K562 (cell line): ENCODE data around the gene XRCC3. TPM values are rescaled to one million over a fixed set of nuclear protein-coding genes. Genes with fewer than 3 reads are reported as not detected.

Experiments
- ARNT ChIP-seq, 2 experiments: fragments of 450-650 bp; IDR thresholded peaks; 2 replicates each; pipeline ENCODE4 v1.6.1; 2016; ENCODE audit warnings: mild to moderate bottlenecking in 1 of 2
- CGGBP1 ChIP-seq: fragments of 250-450 bp; sonication (Bioruptor Pico); IDR thresholded peaks from 2 replicates; pipeline ENCODE4 v1.9.0; 2021; ENCODE audit warnings: mild to moderate bottlenecking
- CHD4 ChIP-seq: fragments of 200-600 bp; sonication (generic); IDR thresholded peaks from 3 replicates; pipeline ENCODE4 v1.6.1; 2012; ENCODE audit warnings: low read depth, mild to moderate bottlenecking, mixed read lengths, low read length, inconsistent platforms; ENCODE audit not compliant: insufficient read depth, insufficient replicate concordance, poor library complexity, severe bottlenecking
- E2F5 ChIP-seq: sonication (generic); formaldehyde crosslinking; IDR thresholded peaks from 2 replicates; pipeline ENCODE4 v1.8.0; 2022; ENCODE audit warnings: mild to moderate bottlenecking, missing genetic modification reagents
- ELF4 ChIP-seq: fragments of 450-650 bp; formaldehyde crosslinking; IDR thresholded peaks from 2 replicates; pipeline ENCODE4 v1.4.0; 2022; ENCODE audit warnings: missing genetic modification characterization
- ETV1 ChIP-seq: fragments of 450-650 bp; conservative IDR thresholded peaks from 2 replicates; pipeline ENCODE4 v1.6.1; 2016; ENCODE audit warnings: missing genetic modification characterization, control low read depth, low read depth, missing compliant biosample characterization
- GATAD2B ChIP-seq: fragments of 450-650 bp; IDR thresholded peaks from 2 replicates; pipeline ENCODE4 v1.6.1; 2017; ENCODE audit warnings: mild to moderate bottlenecking, borderline replicate concordance
- HDGF ChIP-seq: fragments of 450-650 bp; IDR thresholded peaks from 2 replicates; pipeline ENCODE4 v1.6.1; 2016
- JUN ChIP-seq, 2 experiments: sonication (generic) in 1 of 2; formaldehyde crosslinking in 1 of 2; IDR thresholded peaks; 2 replicates each; pipeline versions ENCODE4 v1.6.1 to v1.8.0; 2012 to 2022; ENCODE audit warnings: borderline replicate concordance in 2 of 2, mild to moderate bottlenecking in 2 of 2, improper control_type of control experiment in 1 of 2, low read depth in 1 of 2, low read length in 1 of 2, missing genetic modification reagents in 1 of 2
- L3MBTL2 ChIP-seq: fragments of 450-650 bp; IDR thresholded peaks from 2 replicates; pipeline ENCODE4 v1.6.1; 2016; ENCODE audit warnings: mild to moderate bottlenecking, moderate library complexity
- MCM3 ChIP-seq: fragments of 450-650 bp; IDR thresholded peaks from 2 replicates; pipeline ENCODE4 v1.6.1; 2016
- NCOA2 ChIP-seq, 2 experiments: fragments of 450-650 bp; IDR thresholded peaks; 2 replicates each; pipeline ENCODE4 v1.6.1; 2018; ENCODE audit warnings: mild to moderate bottlenecking in 2 of 2, moderate library complexity in 1 of 2; ENCODE audit not compliant: partially characterized antibody in 2 of 2
- NFXL1 ChIP-seq: fragments of 450-650 bp; formaldehyde crosslinking; IDR thresholded peaks from 2 replicates; pipeline ENCODE4 v1.4.0; 2021; ENCODE audit warnings: mild to moderate bottlenecking
- NR3C1 ChIP-seq: sonication (generic); formaldehyde crosslinking; IDR thresholded peaks from 2 replicates; pipeline ENCODE4 v1.8.1; 2022; ENCODE audit warnings: missing genetic modification reagents
- NR4A1 ChIP-seq, 2 experiments: fragments of 250-450 bp in 1 of 2; fragments of 450-650 bp in 1 of 2; sonication (Bioruptor Pico) in 1 of 2; IDR thresholded peaks; 2 replicates each; pipeline versions ENCODE4 v1.4.0 to v1.6.1; 2016 to 2020; ENCODE audit warnings: mild to moderate bottlenecking in 2 of 2, missing compliant biosample characterization in 1 of 2, missing genetic modification characterization in 1 of 2, moderate library complexity in 1 of 2
- PHB2 ChIP-seq: fragments of 450-650 bp; IDR thresholded peaks from 2 replicates; pipeline ENCODE4 v1.6.1; 2017; ENCODE audit warnings: low read depth
- POLR3A ChIP-seq: IDR thresholded peaks from 2 replicates; pipeline ENCODE4 v1.6.1; 2011; ENCODE audit warnings: borderline replicate concordance, mild to moderate bottlenecking, moderate library complexity; ENCODE audit not compliant: insufficient read length, insufficient read depth; ENCODE audit errors: extremely low read depth
- RBM22 ChIP-seq: fragments of 200-400 bp; formaldehyde crosslinking; IDR thresholded peaks from 2 replicates; pipeline ENCODE4 v1.6.1; 2018; ENCODE audit warnings: low read length, low read depth; ENCODE audit not compliant: poor library complexity, severe bottlenecking
- RFX5 ChIP-seq: IDR thresholded peaks from 2 replicates; pipeline ENCODE4 v1.6.1; 2011; ENCODE audit warnings: low read depth, mild to moderate bottlenecking, improper control_type of control experiment, low read length
- SMARCA4 ChIP-seq: fragments of 450-650 bp; IDR thresholded peaks from 2 replicates; pipeline ENCODE4 v1.6.1; 2016
- SMARCC2 ChIP-seq: fragments of 450-650 bp; IDR thresholded peaks from 2 replicates; pipeline ENCODE4 v1.6.1; 2017; ENCODE audit warnings: antibody characterized with exemption, moderate library complexity, mild to moderate bottlenecking, low read depth
- SRSF3 ChIP-seq: fragments of 200-400 bp; formaldehyde crosslinking; IDR thresholded peaks from 2 replicates; pipeline ENCODE4 v1.6.1; 2016; ENCODE audit warnings: mild to moderate bottlenecking, low read length, moderate library complexity; ENCODE audit not compliant: insufficient read depth
- ZFP30 ChIP-seq: fragments of 250-450 bp; sonication (Bioruptor Pico); IDR thresholded peaks from 2 replicates; pipeline ENCODE4 v1.8.0; 2022; ENCODE audit warnings: moderate library complexity, mild to moderate bottlenecking, inconsistent platforms, borderline replicate concordance
- ZFX ChIP-seq: sonication (generic); formaldehyde crosslinking; IDR thresholded peaks from 2 replicates; pipeline ENCODE4 v1.8.0; 2022; ENCODE audit warnings: mild to moderate bottlenecking, missing genetic modification reagents, moderate library complexity
- ZNF140 ChIP-seq: fragments of 250-450 bp; sonication (Bioruptor Pico); IDR thresholded peaks from 2 replicates; pipeline ENCODE4 v1.8.0; 2021; ENCODE audit warnings: moderate library complexity, mild to moderate bottlenecking, inconsistent platforms
- ZNF253 ChIP-seq: fragments of 250-450 bp; sonication (Bioruptor Pico); conservative IDR thresholded peaks from 2 replicates; pipeline ENCODE4 v1.6.1; 2021; ENCODE audit warnings: mild to moderate bottlenecking
- ZNF384 ChIP-seq: IDR thresholded peaks from 2 replicates; pipeline ENCODE4 v1.6.1; 2012; ENCODE audit warnings: low read depth, low read length, improper control_type of control experiment
- ZNF766 ChIP-seq: fragments of 200-800 bp; sonication (Bioruptor generic); conservative IDR thresholded peaks from 2 replicates; pipeline ENCODE4 v1.6.1; 2016; ENCODE audit warnings: missing genetic modification characterization, missing compliant biosample characterization
- polyA plus RNA-seq, 8 experiments: library from polyadenylated mRNA; depleted of rRNA in 4 of 8; stranded (reverse) in 5 of 8; unstranded in 3 of 8; fragments of >200 nt; fragmentation: Nextera tagmentation in 2 of 8; fragmentation: Illumina TruSeq in 1 of 8; extraction: Ambion mirVana in 2 of 8; extraction: Trizol in 1 of 8; gene quantifications; 2 replicates each; pipeline versions ENCODE4 v1.2.1 to v1.2.3, GENCODE V29; 2011 to 2014; ENCODE audit warnings: inconsistent platforms in 1 of 8, missing spikeins in 1 of 8
- total RNA-seq, 7 experiments: library from RNA; depleted of rRNA in 6 of 7; stranded (reverse); fragments of >200 nt in 6 of 7; fragmentation: Illumina TruSeq in 2 of 7; extraction: Trizol in 2 of 7; gene quantifications; 2 replicates each; pipeline versions ENCODE4 v1.2.1 to v1.2.3, GENCODE V29; 2011 to 2021; ENCODE audit warnings: low replicate concordance in 1 of 7

The XRCC3 gene
- total and polyA plus RNA-seq, 9 of the 15 experiments (the other 6 are each of a cell fraction or from before 2014, with no cell fraction given): 0.34 to 59.3 (median 30.3) TPM

GRCh38 chr14:103730490-103731035 is 15.3 kb upstream of the XRCC3 start (continued):
- no peak for TF ChIP-seq L3MBTL2
- TF ChIP-seq ZNF766 (CRISPR knock-in tag): no peak
- no peak for TF ChIP-seq JUN (IDR thresholded peaks at IDR 0.05; ENCODE audit: borderline replicate concordance, low read depth, low read length)
- TF ChIP-seq JUN (CRISPR knock-in tag; IDR thresholded peaks at IDR 0.05; ENCODE audit: borderline replicate concordance): no peak
- TF ChIP-seq PHB2: no peak
- no peak for TF ChIP-seq SMARCC2
- TF ChIP-seq RBM22: no peak
- no peak for TF ChIP-seq ZNF253
- no peak for TF ChIP-seq RFX5
- no peak for TF ChIP-seq NR3C1
- no peak for TF ChIP-seq NCOA2 (IDR thresholded peaks at IDR 0.05; ENCODE audit: partially characterized antibody in 2 of 2)
- no peak for TF ChIP-seq POLR3A
- no peak for TF ChIP-seq ELF4 (CRISPR knock-in tag)
- TF ChIP-seq ZNF384: no peak
- TF ChIP-seq ETV1 (tag): no peak
- no peak for TF ChIP-seq ZNF140
- no peak for TF ChIP-seq ARNT (IDR thresholded peaks at IDR 0.05)
- TF ChIP-seq ZFP30 (CRISPR knock-in tag): no peak
- TF ChIP-seq E2F5: no peak
- TF ChIP-seq SRSF3: no peak
- no peak for TF ChIP-seq NR4A1 (CRISPR knock-in tag; IDR thresholded peaks at IDR 0.05)
- no peak for TF ChIP-seq NR4A1 (tag; IDR thresholded peaks at IDR 0.05)
- no peak for TF ChIP-seq NFXL1 (CRISPR knock-in tag)
- TF ChIP-seq ZFX (CRISPR knock-in tag): 0 out of 2 replicates have a peak, but pooled peaks have one; percentile 7
- TF ChIP-seq SMARCA4: peak; percentile 54; the same call in 1 of the 2 replicates
- TF ChIP-seq HDGF: no peak
- TF ChIP-seq GATAD2B: no peak
- no peak for TF ChIP-seq CHD4
- no peak for TF ChIP-seq MCM3
- TF ChIP-seq CGGBP1 (CRISPR knock-in tag): no peak
